Trophoblast cell (in vitro differentiated cells and primary cell): Measurements from ENCODE around the gene B3GALT5.

Experiments
- DNase-seq, 2 donors: peaks; one replicate each; pipeline ENCODE4 v3.0.0-alpha.2; 2016
- H2AFZ ChIP-seq: 2 replicates; pipeline ENCODE4 v1.6.1; 2013; ENCODE audit warnings: low read length, moderate library complexity, mild to moderate bottlenecking; ENCODE audit not compliant: insufficient read depth, poor library complexity
- H2AK5ac ChIP-seq: 2 replicates; pipeline ENCODE4 v1.6.1; 2013; ENCODE audit warnings: mild to moderate bottlenecking, low read length
- H2BK120ac ChIP-seq: 2 replicates; pipeline ENCODE4 v1.6.1; 2013; ENCODE audit warnings: low read length, mild to moderate bottlenecking, moderate library complexity; ENCODE audit not compliant: insufficient read depth, poor library complexity
- H2BK12ac ChIP-seq: 2 replicates; pipeline ENCODE4 v1.6.1; 2013; ENCODE audit warnings: mild to moderate bottlenecking, low read length, moderate library complexity
- H2BK5ac ChIP-seq: 2 replicates; pipeline ENCODE4 v1.6.1; 2013; ENCODE audit warnings: low read length, low read depth, moderate library complexity, mild to moderate bottlenecking; ENCODE audit not compliant: poor library complexity
- H3K14ac ChIP-seq: 2 replicates; pipeline ENCODE4 v1.6.1; 2013; ENCODE audit warnings: mild to moderate bottlenecking, low read length
- H3K18ac ChIP-seq: 2 replicates; pipeline ENCODE4 v1.6.1; 2013; ENCODE audit warnings: mild to moderate bottlenecking, low read length
- H3K23ac ChIP-seq: 2 replicates; pipeline ENCODE4 v1.6.1; 2013; ENCODE audit warnings: low read length
- H3K27ac ChIP-seq: 2 replicates; pipeline ENCODE4 v1.5.1; 2013; ENCODE audit warnings: low read depth, mild to moderate bottlenecking, inconsistent platforms, low read length, moderate library complexity
- H3K27me3 ChIP-seq: 2 replicates; pipeline ENCODE4 v1.6.1; 2013; ENCODE audit warnings: inconsistent platforms, mild to moderate bottlenecking, low read length, moderate library complexity; ENCODE audit not compliant: insufficient read depth
- H3K36me3 ChIP-seq, 2 experiments: 1 replicate in 1 of 2; 2 replicates in 1 of 2; pipeline ENCODE4 v1.6.1; 2013; ENCODE audit warnings: low read length in 2 of 2, mild to moderate bottlenecking in 2 of 2, moderate library complexity in 1 of 2; ENCODE audit not compliant: insufficient read depth in 2 of 2, control insufficient read depth in 1 of 2
- H3K4ac ChIP-seq: 2 replicates; pipeline ENCODE4 v1.6.1; 2013; ENCODE audit warnings: low read depth, mild to moderate bottlenecking, low read length, moderate library complexity
- H3K4me1 ChIP-seq, 2 experiments: 1 replicate in 1 of 2; 2 replicates in 1 of 2; pipeline ENCODE4 v1.6.1; 2013; ENCODE audit warnings: low read length in 2 of 2, mild to moderate bottlenecking in 2 of 2, moderate library complexity in 1 of 2; ENCODE audit not compliant: insufficient read depth in 2 of 2, control insufficient read depth in 1 of 2
- H3K4me2 ChIP-seq: 2 replicates; pipeline ENCODE4 v1.6.1; 2013; ENCODE audit warnings: inconsistent platforms, mild to moderate bottlenecking, low read length, moderate library complexity
- H3K4me3 ChIP-seq: 2 replicates; pipeline ENCODE4 v1.5.1; 2013; ENCODE audit warnings: mild to moderate bottlenecking, low read depth, low read length, inconsistent platforms
- H3K79me1 ChIP-seq: one replicate; pipeline ENCODE4 v1.6.1; 2013; ENCODE audit warnings: low read length
- H3K79me2 ChIP-seq: 2 replicates; pipeline ENCODE4 v1.6.1; 2013; ENCODE audit warnings: low read length, mild to moderate bottlenecking; ENCODE audit not compliant: control insufficient read depth, insufficient read depth, poor library complexity
- H3K9ac ChIP-seq: 2 replicates; pipeline ENCODE4 v1.6.1; 2013; ENCODE audit warnings: mild to moderate bottlenecking, low read length
- H3K9me3 ChIP-seq: 2 replicates; pipeline ENCODE4 v1.6.1; 2013; ENCODE audit warnings: low read depth, mild to moderate bottlenecking, control low read depth, inconsistent platforms, low read length; ENCODE audit not compliant: insufficient read depth
- H4K12ac ChIP-seq: 2 replicates; pipeline ENCODE4 v1.6.1; 2013; ENCODE audit warnings: low read depth, mild to moderate bottlenecking, low read length, moderate library complexity
- H4K8ac ChIP-seq: 2 replicates; pipeline ENCODE4 v1.6.1; 2013; ENCODE audit warnings: low read depth, mild to moderate bottlenecking, low read length, moderate library complexity
- H4K91ac ChIP-seq: one replicate; pipeline ENCODE4 v1.6.1; 2013; ENCODE audit warnings: low read depth, mild to moderate bottlenecking, low read length, moderate library complexity
- WGBS: extraction: QIAGEN DNeasy Blood & Tissue Kit; methylation state at CpG from one replicate; pipeline ENCODE4 v1.1.7; 2013; ENCODE audit warnings: missing lambda C conversion rate; ENCODE audit not compliant: insufficient read length, insufficient coverage; ENCODE audit errors: extremely low coverage; 5-methylcytosine and 5-hydroxymethylcytosine counted together

Gene B3GALT5

DNA sequence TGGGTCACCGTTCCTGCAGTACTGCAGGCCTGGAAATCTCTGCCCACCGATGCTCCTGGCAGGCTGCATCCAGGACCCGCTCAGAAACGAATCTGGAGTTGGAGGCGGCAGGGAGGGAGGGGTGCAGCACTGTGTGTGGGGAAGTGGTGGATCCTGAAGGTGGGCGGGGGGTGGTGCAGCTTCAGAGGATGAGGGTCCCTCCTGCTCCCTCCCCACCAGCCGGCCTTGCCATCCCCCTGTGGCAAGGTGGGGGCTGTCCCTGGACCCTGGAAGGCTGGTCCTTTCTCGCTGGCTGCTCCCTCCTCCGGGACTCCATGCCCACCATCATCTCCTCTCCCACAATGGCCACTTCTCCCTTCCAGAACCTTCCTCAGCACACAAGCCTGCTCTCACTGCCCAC is 60.4 kb downstream of the B3GALT5 start:
- WGBS, result no CpG with 5 or more reads among the region's 9 CpGs
- Histone ChIP-seq H3K4me3 (no peak overlapping the region), H3K4me1 (peaks cover 25 to 32% of the 10 kb centered on the region in 2 experiments), H3K4ac (no peak overlapping the region), H4K12ac (no peak overlapping the region), H2BK120ac (no peak overlapping the region), H3K79me2 (no peaks in the 10 kb centered on the region), H2BK5ac (no peak overlapping the region), H3K27ac (no peak overlapping the region), H3K36me3 (no peaks in the 10 kb centered on the region), H3K18ac (no peak overlapping the region), H2AK5ac (peak overlapping the region; percentile 38), H3K14ac (no peak overlapping the region), H3K27me3 (no peaks in the 10 kb centered on the region), H2AFZ (no peak overlapping the region), H3K79me1 (peaks cover 14% of the 10 kb centered on the region), H3K4me2 (no peak overlapping the region), H2BK12ac (no peak overlapping the region), H4K8ac (no peak overlapping the region), H3K9me3 (peaks cover 3% of the 10 kb centered on the region), H4K91ac (no peak overlapping the region), H3K23ac (no peak overlapping the region), H3K9ac (no peak overlapping the region)
- no peak for DNase-seq

- Histone ChIP-seq H3K36me3 (no peaks in the 10 kb centered on the region), H2AFZ (no peak overlapping the region), H3K4me1 (peaks cover 25 to 32% of the 10 kb centered on the region in 2 experiments), H2AK5ac (peak overlapping the region; percentile 7), H4K12ac (no peak overlapping the region), H3K79me2 (no peaks in the 10 kb centered on the region), H3K79me1 (peaks cover 14% of the 10 kb centered on the region), H3K27me3 (no peaks in the 10 kb centered on the region), H3K4me3 (no peak overlapping the region), H3K14ac (no peak overlapping the region), H2BK120ac (no peak overlapping the region), H3K4ac (no peak overlapping the region), H2BK5ac (no peak overlapping the region), H3K9ac (no peak overlapping the region), H3K18ac (peak overlapping the region; percentile 1), H3K27ac (no peak overlapping the region), H4K8ac (no peak overlapping the region), H3K4me2 (no peak overlapping the region), H4K91ac (peak overlapping the region; percentile 8), H2BK12ac (peak overlapping the region; percentile 41), H3K9me3 (no peaks in the 10 kb centered on the region), H3K23ac (no peak overlapping the region)
- no CpG with 5 or more reads among the region's 11 CpGs for WGBS
- DNase-seq, result no peak
Measured at GRCh38 chr21:39673736-39674135, 61.0 kb downstream of the B3GALT5 start.

DNA sequence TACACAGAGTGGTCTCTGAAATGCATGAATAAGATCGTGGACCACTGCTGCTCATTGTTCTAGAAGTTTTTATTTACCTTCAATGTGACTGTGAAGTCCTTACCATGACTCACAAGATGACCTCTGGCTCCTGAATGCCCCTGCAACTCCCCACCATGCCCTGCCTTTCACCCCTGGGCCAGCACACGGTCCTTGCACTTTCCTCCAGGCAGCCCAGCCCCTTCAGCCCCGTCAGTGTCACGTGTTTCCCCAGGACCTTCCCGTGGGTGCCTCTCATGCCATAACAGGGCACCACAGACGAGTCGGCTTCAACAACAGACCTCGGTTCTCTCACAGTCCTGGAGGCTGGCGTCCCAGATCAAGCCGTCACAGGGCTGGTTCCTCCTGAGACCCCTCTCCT is 62.1 kb downstream of the B3GALT5 start:
- peak overlapping the region; percentile 59 for H2AK5ac ChIP-seq
- peaks cover 2% of the 10 kb centered on the region for H3K9me3 ChIP-seq
- no peaks in the 10 kb centered on the region for H3K79me2 ChIP-seq
- H3K27ac ChIP-seq, result no peak overlapping the region
- WGBS, result no CpG with 5 or more reads among the region's 10 CpGs
- peak overlapping the region; percentile 78 for H2BK12ac ChIP-seq
- no peak overlapping the region for H3K23ac ChIP-seq
- H3K4ac ChIP-seq, result peak overlapping the region; percentile 4
- H2AFZ ChIP-seq, result no peak overlapping the region
- peaks cover 21 to 27% of the 10 kb centered on the region in 2 experiments for H3K4me1 ChIP-seq
- H4K8ac ChIP-seq, result peak overlapping the region; percentile 53
- H3K9ac ChIP-seq, result no peak overlapping the region
- no peak overlapping the region for H2BK5ac ChIP-seq
- H3K79me1 ChIP-seq, result peaks cover 12% of the 10 kb centered on the region
- DNase-seq, result no peak
- H2BK120ac ChIP-seq, result no peak overlapping the region
- peaks cover 0 to 2% of the 10 kb centered on the region in 2 experiments for H3K36me3 ChIP-seq
- H4K12ac ChIP-seq, result no peak overlapping the region
- no peaks in the 10 kb centered on the region for H3K27me3 ChIP-seq
- H3K4me2 ChIP-seq, result no peak overlapping the region
- no peak overlapping the region for H3K4me3 ChIP-seq
- peak overlapping the region; percentile 64 for H4K91ac ChIP-seq
- H3K14ac ChIP-seq, result peak overlapping the region; percentile 73
- H3K18ac ChIP-seq, result peak overlapping the region; percentile 42

GRCh38 chr21:39675590-39675989 is 62.9 kb downstream of the B3GALT5 start:
- H3K36me3 ChIP-seq, result peaks cover 0 to 2% of the 10 kb centered on the region in 2 experiments
- H3K4me1 ChIP-seq, result peaks cover 15 to 20% of the 10 kb centered on the region in 2 experiments
- no peaks in the 10 kb centered on the region for H3K79me2 ChIP-seq
- no CpG with 5 or more reads among the region's 12 CpGs for WGBS
- H2AK5ac ChIP-seq, result peak overlapping the region; percentile 45
- H3K4me2 ChIP-seq, result no peak overlapping the region
- H4K8ac ChIP-seq, result peak overlapping the region; percentile 25
- H2BK12ac ChIP-seq, result peak overlapping the region; percentile 78
- peaks cover 7% of the 10 kb centered on the region for H3K79me1 ChIP-seq
- H2BK5ac ChIP-seq, result peak overlapping the region; percentile 42
- H2AFZ ChIP-seq, result no peak overlapping the region
- H3K18ac ChIP-seq, result peak overlapping the region; percentile 22
- H3K4ac ChIP-seq, result no peak overlapping the region
- H4K12ac ChIP-seq, result no peak overlapping the region
- peak overlapping the region; percentile 8 for H3K14ac ChIP-seq
- peak overlapping the region; percentile 14 for H3K27ac ChIP-seq
- peak overlapping the region; percentile 64 for H4K91ac ChIP-seq
- no peak overlapping the region for H3K9ac ChIP-seq
- H3K23ac ChIP-seq, result no peak overlapping the region
- no peak for DNase-seq
- H3K27me3 ChIP-seq, result no peaks in the 10 kb centered on the region
- H2BK120ac ChIP-seq, result peak overlapping the region; percentile 40
- no peak overlapping the region for H3K4me3 ChIP-seq
- peaks cover 2% of the 10 kb centered on the region for H3K9me3 ChIP-seq
